Type B pancreatic cell (in vitro differentiated cells): ENCODE results near the gene RGS9. TPM values are rescaled to one million over a fixed set of nuclear protein-coding genes. Genes with fewer than 3 reads are reported as not detected.

Source experiments
- DNase-seq: peaks from one replicate; pipeline ENCODE4 v3.0.0; 2021; ENCODE audit warnings: mixed read lengths; ENCODE audit not compliant: unreplicated experiment; ENCODE audit errors: extremely low spot score
- H3K27ac Mint-ChIP-seq: 2 replicates; pipeline ENCODE4 v1.8.0; 2021; ENCODE audit warnings: mild to moderate bottlenecking, mixed read lengths
- H3K27me3 Mint-ChIP-seq: 2 replicates; pipeline ENCODE4 v1.8.0; 2021; ENCODE audit warnings: mixed read lengths
- H3K36me3 Mint-ChIP-seq: 2 replicates; pipeline ENCODE4 v1.8.0; 2021; ENCODE audit warnings: mixed read lengths
- H3K4me1 Mint-ChIP-seq: one replicate; pipeline ENCODE4 v1.8.0; 2021; ENCODE audit warnings: mixed read lengths; ENCODE audit not compliant: unreplicated experiment
- H3K4me3 Mint-ChIP-seq: 2 replicates; pipeline ENCODE4 v1.8.0; 2021; ENCODE audit warnings: mild to moderate bottlenecking, mixed read lengths
- H3K9me3 Mint-ChIP-seq: 2 replicates; pipeline ENCODE4 v1.8.0; 2021; ENCODE audit warnings: mixed read lengths
- total RNA-seq: library from RNA; stranded (reverse); gene quantifications from 2 replicates; pipeline ENCODE4 v1.2.1, GENCODE V29; 2021; ENCODE audit warnings: low replicate concordance
- TF ChIP-seq, protein P1 (sequence below): fragments of 200-600 bp; sonication (generic); conservative IDR thresholded peaks from 2 replicates; pipeline ENCODE4 v1.5.0; 2021; ENCODE audit warnings: antibody characterized with exemption, mild to moderate bottlenecking

Gene RGS9
- total RNA-seq, 1 donor from 2014 or later: 5.5 TPM

DNA sequence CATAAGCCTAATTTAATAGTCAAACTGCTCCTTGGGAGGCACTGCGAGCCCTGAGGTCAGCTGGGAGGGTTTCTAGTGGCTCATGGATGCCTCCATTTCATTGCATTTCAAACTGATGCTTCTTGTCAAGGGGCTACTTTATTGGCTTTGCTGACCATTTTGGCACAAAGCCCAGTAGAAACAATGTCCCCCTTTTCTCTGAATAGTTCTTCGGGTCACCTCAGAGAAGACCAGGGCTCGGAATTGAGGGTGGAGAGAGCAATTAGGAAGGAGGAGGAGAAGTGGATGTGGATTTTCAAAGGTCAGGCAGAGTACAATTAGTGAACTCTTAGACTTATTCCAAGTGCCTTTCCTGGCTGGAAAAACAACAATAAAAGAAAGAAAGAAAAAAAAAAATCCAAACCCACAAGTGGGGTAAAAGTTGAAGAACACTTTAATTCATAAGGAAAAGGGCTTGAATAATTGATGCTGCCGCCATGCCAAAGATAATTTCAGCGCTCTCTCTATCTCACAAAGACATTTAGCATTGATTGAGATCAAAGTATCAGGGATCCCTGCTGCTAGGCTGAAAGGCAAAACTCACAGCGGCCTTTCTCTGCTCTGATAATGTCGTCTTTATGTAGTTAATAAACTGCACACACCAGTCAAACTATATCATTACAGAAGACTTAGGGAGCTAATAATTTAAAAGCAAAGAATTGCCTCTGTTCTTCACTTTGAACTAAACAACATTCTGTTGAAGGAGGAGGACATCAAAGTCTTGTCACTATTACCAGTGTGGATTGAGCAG is 122.7 kb downstream of the RGS9 start:
- H3K27me3 Mint-ChIP-seq: no peaks in the 10 kb centered on the region
- H3K4me3 Mint-ChIP-seq: peak overlapping the region; percentile 44
- peak overlapping the region; percentile 37 for H3K27ac Mint-ChIP-seq
- no peaks in the 10 kb centered on the region for H3K36me3 Mint-ChIP-seq
- TF ChIP-seq, protein P1, sequence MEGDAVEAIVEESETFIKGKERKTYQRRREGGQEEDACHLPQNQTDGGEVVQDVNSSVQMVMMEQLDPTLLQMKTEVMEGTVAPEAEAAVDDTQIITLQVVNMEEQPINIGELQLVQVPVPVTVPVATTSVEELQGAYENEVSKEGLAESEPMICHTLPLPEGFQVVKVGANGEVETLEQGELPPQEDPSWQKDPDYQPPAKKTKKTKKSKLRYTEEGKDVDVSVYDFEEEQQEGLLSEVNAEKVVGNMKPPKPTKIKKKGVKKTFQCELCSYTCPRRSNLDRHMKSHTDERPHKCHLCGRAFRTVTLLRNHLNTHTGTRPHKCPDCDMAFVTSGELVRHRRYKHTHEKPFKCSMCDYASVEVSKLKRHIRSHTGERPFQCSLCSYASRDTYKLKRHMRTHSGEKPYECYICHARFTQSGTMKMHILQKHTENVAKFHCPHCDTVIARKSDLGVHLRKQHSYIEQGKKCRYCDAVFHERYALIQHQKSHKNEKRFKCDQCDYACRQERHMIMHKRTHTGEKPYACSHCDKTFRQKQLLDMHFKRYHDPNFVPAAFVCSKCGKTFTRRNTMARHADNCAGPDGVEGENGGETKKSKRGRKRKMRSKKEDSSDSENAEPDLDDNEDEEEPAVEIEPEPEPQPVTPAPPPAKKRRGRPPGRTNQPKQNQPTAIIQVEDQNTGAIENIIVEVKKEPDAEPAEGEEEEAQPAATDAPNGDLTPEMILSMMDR: no peak
- no peaks in the 10 kb centered on the region for H3K9me3 Mint-ChIP-seq
- DNase-seq: peak; percentile 31
- peaks cover 26% of the 10 kb centered on the region for H3K4me1 Mint-ChIP-seq

DNA sequence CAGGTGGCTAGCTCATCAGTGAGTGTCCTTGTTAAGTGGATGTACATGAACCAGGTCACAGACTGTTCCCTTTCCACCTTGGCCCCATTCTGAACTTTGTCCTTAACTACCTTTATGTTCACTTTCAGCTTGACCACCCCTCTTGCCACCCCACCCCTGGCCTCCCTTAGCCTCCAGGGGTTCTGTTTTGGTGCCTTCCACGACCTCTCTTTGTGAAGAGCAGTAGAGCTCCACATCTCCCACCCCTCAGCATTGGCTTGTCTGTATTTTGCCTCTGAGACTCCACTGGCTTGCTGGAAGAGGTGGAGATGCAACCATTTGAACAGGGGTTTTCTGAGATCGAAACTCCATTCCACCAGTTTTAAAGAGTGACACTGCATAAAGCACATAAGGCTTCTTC is 123.5 kb downstream of the RGS9 start:
- Mint-ChIP-seq H3K4me1 (peaks cover 26% of the 10 kb centered on the region), H3K27me3 (no peaks in the 10 kb centered on the region), H3K4me3 (no peak overlapping the region), H3K9me3 (no peaks in the 10 kb centered on the region), H3K27ac (no peak overlapping the region), H3K36me3 (no peaks in the 10 kb centered on the region)
- TF ChIP-seq, protein P1: no peak
- DNase-seq: peak; percentile 58

DNA sequence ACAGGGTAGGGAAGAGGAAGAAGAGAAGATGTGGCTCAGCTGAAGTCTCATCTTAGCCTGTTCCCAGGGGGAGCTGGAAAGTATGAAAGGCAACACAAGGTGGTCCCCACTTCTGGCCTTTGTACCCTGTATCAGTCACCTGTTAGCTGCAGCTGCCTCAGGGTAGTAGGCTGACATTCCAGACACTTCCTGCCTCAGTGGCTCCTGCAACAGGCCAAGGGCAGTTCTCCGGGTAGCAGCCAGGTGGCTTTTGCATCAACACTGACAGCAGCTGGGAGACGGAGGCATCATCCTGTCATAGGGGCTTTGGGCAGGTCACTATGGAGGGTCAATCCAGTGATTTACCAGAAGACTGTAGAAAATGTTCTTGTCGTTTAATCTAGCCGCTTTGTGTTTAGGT is 124.0 kb downstream of the RGS9 start:
- H3K4me3 Mint-ChIP-seq: no peak overlapping the region
- H3K4me1 Mint-ChIP-seq: peaks cover 26% of the 10 kb centered on the region
- peaks cover 5% of the 10 kb centered on the region for H3K9me3 Mint-ChIP-seq
- TF ChIP-seq, protein P1: peak; percentile 35
- no peak overlapping the region for H3K27ac Mint-ChIP-seq
- no peaks in the 10 kb centered on the region for H3K36me3 Mint-ChIP-seq
- H3K27me3 Mint-ChIP-seq: no peaks in the 10 kb centered on the region
- peak; percentile 25 for DNase-seq

DNA sequence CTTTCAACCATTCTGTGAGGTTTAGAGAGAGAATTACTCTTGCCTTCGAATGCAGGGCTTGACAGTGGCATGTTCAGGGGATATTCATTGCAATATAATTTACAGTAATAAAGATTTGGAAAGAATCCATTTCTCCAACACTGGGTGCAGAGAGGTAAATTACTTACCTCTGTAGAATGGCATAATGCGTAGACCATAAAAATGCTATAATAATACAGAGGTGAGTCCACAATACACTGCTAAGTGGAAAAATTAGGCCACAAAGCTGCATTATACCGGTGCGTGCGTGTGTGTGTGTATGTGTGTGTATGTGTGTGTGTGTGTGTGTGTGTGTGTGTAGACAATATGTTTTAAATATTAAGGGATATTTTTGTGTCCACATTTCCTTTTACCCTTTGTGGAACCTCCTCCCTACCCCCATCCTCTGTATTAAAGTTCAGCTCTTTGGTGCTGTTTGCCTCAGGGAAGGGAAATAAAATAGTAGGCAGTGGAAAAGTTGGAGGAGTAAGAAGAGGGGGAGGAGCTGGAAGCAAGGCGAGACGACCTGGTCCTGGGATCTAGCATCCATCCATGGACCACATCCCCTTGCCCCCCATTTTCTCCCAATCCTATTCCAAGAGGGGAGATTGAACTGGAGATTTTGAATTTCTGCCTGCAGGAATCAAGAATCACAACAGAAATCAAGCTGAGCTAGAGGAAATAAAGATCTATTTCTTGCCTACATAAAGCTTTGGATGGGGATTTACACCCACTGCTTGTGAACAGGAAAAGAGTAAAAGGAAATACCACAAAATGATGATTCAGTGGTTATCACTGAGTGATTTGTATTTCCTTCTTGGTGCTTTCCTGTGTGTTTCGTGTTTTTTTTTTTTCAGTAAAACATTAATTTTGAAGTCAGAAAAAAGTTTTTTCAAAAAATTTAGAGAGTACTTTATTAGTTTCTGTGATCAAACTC is 124.8 kb downstream of the RGS9 start:
- peaks cover 10% of the 10 kb centered on the region for H3K9me3 Mint-ChIP-seq
- TF ChIP-seq, protein P1: no peak
- DNase-seq: no peak
- H3K27ac Mint-ChIP-seq: no peak overlapping the region
- no peaks in the 10 kb centered on the region for H3K36me3 Mint-ChIP-seq
- peaks cover 26% of the 10 kb centered on the region for H3K4me1 Mint-ChIP-seq
- no peaks in the 10 kb centered on the region for H3K27me3 Mint-ChIP-seq
- no peak overlapping the region for H3K4me3 Mint-ChIP-seq

DNA sequence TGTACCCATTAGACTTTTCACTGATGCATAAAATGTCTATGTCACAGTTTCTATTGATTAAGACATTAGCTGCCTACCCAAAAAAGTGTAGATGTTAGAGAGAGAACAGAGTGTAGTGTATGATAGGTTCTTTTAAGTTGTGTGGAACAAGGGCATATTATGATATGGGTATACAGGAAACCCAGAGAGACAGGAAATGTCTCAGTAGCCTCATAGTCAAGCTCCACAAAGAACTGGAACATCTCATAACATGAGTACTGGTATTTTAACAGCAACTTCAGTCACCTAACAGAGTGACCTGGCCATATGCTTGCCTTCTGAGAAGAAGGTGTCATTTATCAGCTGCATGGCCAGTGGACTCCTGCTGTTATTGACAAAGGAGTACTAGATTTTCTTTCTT is 128.1 kb downstream of the RGS9 start:
- no peak for DNase-seq
- Mint-ChIP-seq H3K27ac (no peak overlapping the region), H3K4me3 (no peak overlapping the region), H3K27me3 (no peaks in the 10 kb centered on the region), H3K36me3 (no peaks in the 10 kb centered on the region), H3K4me1 (peaks cover 13% of the 10 kb centered on the region), H3K9me3 (peaks cover 22% of the 10 kb centered on the region)
- TF ChIP-seq, protein P1: no peak
